Measurements from ENCODE around the gene FOXL2NB. TPM values are rescaled to one million over a fixed set of nuclear protein-coding genes. Genes with fewer than 3 reads are reported as not detected.

The FOXL2NB gene
- total and polyA plus RNA-seq, 4 donors, result not detected

GRCh38 chr3:138938877-138939560 lies 8.0 kb upstream of the FOXL2NB start:
- TF ChIP-seq, protein P1, sequence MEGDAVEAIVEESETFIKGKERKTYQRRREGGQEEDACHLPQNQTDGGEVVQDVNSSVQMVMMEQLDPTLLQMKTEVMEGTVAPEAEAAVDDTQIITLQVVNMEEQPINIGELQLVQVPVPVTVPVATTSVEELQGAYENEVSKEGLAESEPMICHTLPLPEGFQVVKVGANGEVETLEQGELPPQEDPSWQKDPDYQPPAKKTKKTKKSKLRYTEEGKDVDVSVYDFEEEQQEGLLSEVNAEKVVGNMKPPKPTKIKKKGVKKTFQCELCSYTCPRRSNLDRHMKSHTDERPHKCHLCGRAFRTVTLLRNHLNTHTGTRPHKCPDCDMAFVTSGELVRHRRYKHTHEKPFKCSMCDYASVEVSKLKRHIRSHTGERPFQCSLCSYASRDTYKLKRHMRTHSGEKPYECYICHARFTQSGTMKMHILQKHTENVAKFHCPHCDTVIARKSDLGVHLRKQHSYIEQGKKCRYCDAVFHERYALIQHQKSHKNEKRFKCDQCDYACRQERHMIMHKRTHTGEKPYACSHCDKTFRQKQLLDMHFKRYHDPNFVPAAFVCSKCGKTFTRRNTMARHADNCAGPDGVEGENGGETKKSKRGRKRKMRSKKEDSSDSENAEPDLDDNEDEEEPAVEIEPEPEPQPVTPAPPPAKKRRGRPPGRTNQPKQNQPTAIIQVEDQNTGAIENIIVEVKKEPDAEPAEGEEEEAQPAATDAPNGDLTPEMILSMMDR (IDR thresholded peaks at IDR 0.05; ENCODE audit: control extremely low read depth, extremely low read depth), result no peak
- Histone ChIP-seq H3K36me3 (ENCODE audit: control insufficient read depth in 4 of 4, insufficient read depth in 4 of 4, low read length in 4 of 4) (no peaks in the 10 kb centered on the region), H3K9ac (ENCODE audit: insufficient read depth in 1 of 2, low read length in 2 of 2) (no peak overlapping the region), H3K27ac (ENCODE audit: low read depth in 1 of 2, low read length in 1 of 2) (no peak overlapping the region), H3K4me1 (ENCODE audit: control insufficient read depth in 5 of 5, insufficient read depth in 5 of 5, low read length in 5 of 5) (peaks cover 0 to 29% (median 0%) of the 10 kb centered on the region in 5 donors), H3K9me3 (ENCODE audit: control insufficient read depth in 4 of 4, insufficient read depth in 3 of 4, low read length in 3 of 4) (peaks cover 0 to 6% (median 0%) of the 10 kb centered on the region in 4 donors), H3K4me3 (no peak overlapping the region), H3K27me3 (ENCODE audit: control insufficient read depth in 3 of 3, insufficient read depth in 3 of 3, low read length in 2 of 3) (peaks cover 4 to 99% (median 94%) of the 10 kb centered on the region in 3 donors)
- 4 to 8% methylated on average over 32 of the region's 32 CpGs for WGBS, 2 donors
- ATAC-seq (ENCODE audit: insufficient read depth, low FRiP score) (no peak), DNase-seq (no peak)

- no peak overlapping the region for H3K4me3 ChIP-seq
- WGBS, 2 donors, result 4 to 7% methylated on average over 50 to 52 of the region's 52 CpGs
- H3K36me3 ChIP-seq (ENCODE audit: control insufficient read depth in 4 of 4, insufficient read depth in 4 of 4, low read length in 4 of 4), result no peaks in the 10 kb centered on the region
- TF ChIP-seq, protein P1 (IDR thresholded peaks at IDR 0.05; ENCODE audit: control extremely low read depth, extremely low read depth), result no peak
- DNase-seq (no peak), ATAC-seq (ENCODE audit: insufficient read depth, low FRiP score) (no peak)
- no peak overlapping the region for H3K9ac ChIP-seq (ENCODE audit: insufficient read depth in 1 of 2, low read length in 2 of 2)
- peaks cover 0 to 29% (median 0%) of the 10 kb centered on the region in 5 donors for H3K4me1 ChIP-seq (ENCODE audit: control insufficient read depth in 5 of 5, insufficient read depth in 5 of 5, low read length in 5 of 5)
- H3K27me3 ChIP-seq (ENCODE audit: control insufficient read depth in 3 of 3, insufficient read depth in 3 of 3, low read length in 2 of 3), result peaks cover 4 to 100% (median 94%) of the 10 kb centered on the region in 3 donors
- no peak overlapping the region for H3K27ac ChIP-seq (ENCODE audit: low read depth in 1 of 2, low read length in 1 of 2)
- peaks cover 0 to 6% (median 0%) of the 10 kb centered on the region in 4 donors for H3K9me3 ChIP-seq (ENCODE audit: control insufficient read depth in 4 of 4, insufficient read depth in 3 of 4, low read length in 3 of 4)
Observed at GRCh38 chr3:138939561-138940241, 7.3 kb upstream of the FOXL2NB start.

- Histone ChIP-seq H3K27me3 (ENCODE audit: control insufficient read depth in 3 of 3, insufficient read depth in 3 of 3, low read length in 2 of 3) (peaks cover 4 to 100% (median 94%) of the 10 kb centered on the region in 3 donors), H3K4me3 (no peak overlapping the region), H3K9ac (ENCODE audit: insufficient read depth in 1 of 2, low read length in 2 of 2) (no peak overlapping the region), H3K36me3 (ENCODE audit: control insufficient read depth in 4 of 4, insufficient read depth in 4 of 4, low read length in 4 of 4) (no peaks in the 10 kb centered on the region), H3K27ac (ENCODE audit: low read depth in 1 of 2, low read length in 1 of 2) (no peak overlapping the region), H3K9me3 (ENCODE audit: control insufficient read depth in 4 of 4, insufficient read depth in 3 of 4, low read length in 3 of 4) (peaks cover 0 to 8% (median 0%) of the 10 kb centered on the region in 4 donors), H3K4me1 (ENCODE audit: control insufficient read depth in 5 of 5, insufficient read depth in 5 of 5, low read length in 5 of 5) (peaks cover 0 to 36% (median 0%) of the 10 kb centered on the region in 5 donors)
- DNase-seq (no peak), ATAC-seq (ENCODE audit: insufficient read depth, low FRiP score) (no peak)
- 55% methylated on average over 6 of the region's 6 CpGs for WGBS, 2 donors
- TF ChIP-seq, protein P1 (IDR thresholded peaks at IDR 0.05; ENCODE audit: control extremely low read depth, extremely low read depth), result no peak
Observed at GRCh38 chr3:138940446-138940845, 6.6 kb upstream of the FOXL2NB start.
